Measurements from ENCODE around the gene SAA1. TPM values are rescaled to one million over a fixed set of nuclear protein-coding genes. Genes with fewer than 3 reads are reported as not detected.
A peak's percentile ranks its signal among the peaks of the same experiment; 100 is the strongest.
"Not testable (repeated sequence)": the region's sequence is repeated elsewhere in the genome, so short reads cannot be mapped to it uniquely, and the experiment has no call there.

Gene SAA1
- polyA plus RNA-seq (ENCODE audit: insufficient read length): not detected
- long read RNA-seq, donor 1: 0 reads
- long read RNA-seq, donor 2: 0 reads
- long read RNA-seq, donor 3: 0 reads
- long read RNA-seq, donor 4: 0 reads
- long read RNA-seq, donor 5: 0 reads
- long read RNA-seq, donor 6: 0 reads
- long read RNA-seq, donor 7: 0 reads
- long read RNA-seq, donor 8: 0 reads

- DNase-seq: no peak
Observed at GRCh38 chr11:18265949-18266348, at the start of gene SAA1. Gene SAA1, plus strand, starts transcription at chr11:18266264. Its CDS starts 624 bp downstream, at chr11:18266888.

- no peak for DNase-seq
Observed at GRCh38 chr11:18221274-18221876, 44.7 kb upstream of the SAA1 start.

- DNase-seq: no peak
Observed at GRCh38 chr11:18222814-18223421, 43.1 kb upstream of the SAA1 start.

GRCh38 chr11:18223591-18224387 lies 42.3 kb upstream of the SAA1 start:
- DNase-seq: no peak

- DNase-seq: no peak
Observed at GRCh38 chr11:18225913-18226312, 40.2 kb upstream of the SAA1 start.

- DNase-seq: no peak
Observed at GRCh38 chr11:18229501-18229900, 36.6 kb upstream of the SAA1 start.

GRCh38 chr11:18230859-18231258 lies 35.2 kb upstream of the SAA1 start:
- no peak for DNase-seq

GRCh38 chr11:18233912-18234311 lies 32.2 kb upstream of the SAA1 start:
- no peak for DNase-seq

GRCh38 chr11:18235394-18236334 lies 30.4 kb upstream of the SAA1 start:
- DNase-seq: no peak

GRCh38 chr11:18236664-18237356 lies 29.3 kb upstream of the SAA1 start, which contains the start of gene SAA4:
Gene SAA4, minus strand, starts transcription at chr11:18236802. Its CDS starts 876 bp downstream, at chr11:18235926.
- no peak for DNase-seq

GRCh38 chr11:18239655-18240054 lies 26.4 kb upstream of the SAA1 start:
- DNase-seq: no peak

- peak; percentile 15 for DNase-seq
Observed at GRCh38 chr11:18243783-18244362, 22.2 kb upstream of the SAA1 start.

- no peak for DNase-seq
Observed at GRCh38 chr11:18245396-18245795, 20.7 kb upstream of the SAA1 start.

- not testable (repeated sequence) for DNase-seq
Observed at GRCh38 chr11:18246379-18247190, 19.5 kb upstream of the SAA1 start.

GRCh38 chr11:18247191-18247581 lies 18.9 kb upstream of the SAA1 start:
- not testable (repeated sequence) for DNase-seq

- no peak for DNase-seq
Observed at GRCh38 chr11:18248561-18248960, 17.5 kb upstream of the SAA1 start, which contains the start of gene SAA2. Gene SAA2, minus strand, starts transcription at chr11:18248668. Its CDS starts 657 bp downstream, at chr11:18248011.

GRCh38 chr11:18253233-18253632 lies 12.8 kb upstream of the SAA1 start:
- no peak for DNase-seq

GRCh38 chr11:18253778-18254338 lies 12.2 kb upstream of the SAA1 start:
- no peak for DNase-seq

GRCh38 chr11:18254781-18255361 lies 11.2 kb upstream of the SAA1 start:
- DNase-seq: no peak

Data from left kidney (tissue), 8 donors.